ENCODE data around the gene YY2. TPM values are rescaled to one million over a fixed set of nuclear protein-coding genes. Genes with fewer than 3 reads are reported as not detected.

YY2 gene
- total RNA-seq, 4 donors from 2014 or later, result 0.09 to 3.4 (median 0.81) TPM

- no peaks in the 10 kb centered on the region for H3K9me3 ChIP-seq
- no peaks in the 10 kb centered on the region for H3K36me3 ChIP-seq
- H3K4me3 ChIP-seq, result no peak overlapping the region
- H3K27me3 ChIP-seq, result no peaks in the 10 kb centered on the region
- intact Hi-C loops (cut with DNase I), result no loop called here
- 78 to 100% methylated on average over 1 of the region's 1 CpG for WGBS, 2 donors
- no peak for DNase-seq
- H3K4me1 ChIP-seq, result no peaks in the 10 kb centered on the region
- H3K27ac ChIP-seq, result no peak overlapping the region
- TF ChIP-seq POLR2A (IDR thresholded peaks at IDR 0.05), result no peak
- no peak for TF ChIP-seq CTCF (IDR thresholded peaks at IDR 0.05)
Observed at GRCh38 chrX:21885568-21885967, 29.8 kb downstream of the YY2 start.

GRCh38 chrX:21905313-21905712 lies 49.5 kb downstream of the YY2 start:
- TF ChIP-seq POLR2A (IDR thresholded peaks at IDR 0.05) (no peak), CTCF (IDR thresholded peaks at IDR 0.05) (no peak)
- intact Hi-C loops (cut with DNase I), result no loop called here
- Histone ChIP-seq H3K27me3 (no peaks in the 10 kb centered on the region), H3K9me3 (no peaks in the 10 kb centered on the region), H3K4me3 (no peak overlapping the region), H3K27ac (no peak overlapping the region), H3K4me1 (peaks cover 0 to 4% (median 0%) of the 10 kb centered on the region in 3 donors), H3K36me3 (no peaks in the 10 kb centered on the region)
- no peak for DNase-seq
- 44 to 49% methylated on average over 1 to 2 of the region's 2 CpGs for WGBS, 2 donors

- H3K4me3 ChIP-seq, result no peak overlapping the region
- H3K9me3 ChIP-seq, result no peaks in the 10 kb centered on the region
- no peak for TF ChIP-seq POLR2A (IDR thresholded peaks at IDR 0.05)
- no peak for TF ChIP-seq CTCF (IDR thresholded peaks at IDR 0.05)
- no peak overlapping the region for H3K27ac ChIP-seq
- 77 to 88% methylated on average over 3 of the region's 3 CpGs for WGBS, 2 donors
- H3K4me1 ChIP-seq, result peaks cover 0 to 4% (median 0%) of the 10 kb centered on the region in 3 donors
- no peaks in the 10 kb centered on the region for H3K36me3 ChIP-seq
- DNase-seq, result no peak
- intact Hi-C loops (cut with DNase I), result no loop called here
- no peaks in the 10 kb centered on the region for H3K27me3 ChIP-seq
Observed at GRCh38 chrX:21905953-21906352, 50.2 kb downstream of the YY2 start.

- Histone ChIP-seq H3K27me3 (no peaks in the 10 kb centered on the region), H3K36me3 (no peaks in the 10 kb centered on the region), H3K27ac (no peak overlapping the region), H3K4me3 (no peak overlapping the region), H3K9me3 (no peaks in the 10 kb centered on the region), H3K4me1 (peaks cover 0 to 4% (median 0%) of the 10 kb centered on the region in 3 donors)
- TF ChIP-seq POLR2A (IDR thresholded peaks at IDR 0.05) (no peak), CTCF (IDR thresholded peaks at IDR 0.05) (no peak)
- intact Hi-C loops (cut with DNase I), result no loop called here
- WGBS, 2 donors, result 10 to 38% methylated on average over 1 of the region's 1 CpG
- no peak for DNase-seq
Observed at GRCh38 chrX:21907260-21907659, 51.5 kb downstream of the YY2 start.

Small RNA genes lying within 50 kb of the gene (small RNA-seq; reads per million reads assigned to genes)
- 0 reads per million in 4 donors for gene U73479.1

Other genes with a start within 250 kb of the YY2 start
- under 1 TPM in 2 of 4 donors, not detected in 2; 0.09 to 0.23 TPM for gene KLHL34, start 197.7 kb upstream of the YY2 start, total RNA-seq
- gene SMPX, start 97.9 kb upstream of the YY2 start, total RNA-seq, result not detected
- 1 to 10 TPM; 3.0 to 7.1 (median 5.8) TPM for gene MBTPS2, start 16.4 kb upstream of the YY2 start, total RNA-seq
- 10 to 100 TPM; 19.0 to 46.7 (median 31.3) TPM for gene SMS, start 84.7 kb downstream of the YY2 start, total RNA-seq
- under 1 TPM; 0.04 to 0.73 (median 0.31) TPM for gene PHEX, start 176.3 kb downstream of the YY2 start, total RNA-seq

Data from esophagus squamous epithelium (tissue), 5 donors.